Measurements from ENCODE around the gene ALG12. TPM values are rescaled to one million over a fixed set of nuclear protein-coding genes. Genes with fewer than 3 reads are reported as not detected.

Gene ALG12
- total and polyA plus RNA-seq, 2 of the 8 experiments (the other 6 are each of a cell fraction or from before 2014, with no cell fraction given) = 13.4 to 22.5 TPM

GRCh38 chr22:49863931-49864330, 54.3 kb downstream of the ALG12 start:
- no peak overlapping the region for H4K5ac ChIP-seq (ENCODE audit: insufficient read length, low read depth, low read length)
- no peak overlapping the region for H3K4me2 ChIP-seq (ENCODE audit: insufficient read depth in 1 of 2, low read depth in 2 of 2, low read length in 2 of 2)
- no peak overlapping the region; the same call in 1 of the 2 replicates for H4K8ac ChIP-seq (ENCODE audit: extremely low read depth, insufficient read depth, low read length)
- no peak overlapping the region for H2BK15ac ChIP-seq (ENCODE audit: low read length)
- DNase-seq (ENCODE audit: low read depth in 1 of 2, low spot score in 2 of 2) = no peak
- peaks cover 4 to 5% of the 10 kb centered on the region in 2 experiments; a peak in 1 of 4 replicates for H3K9me3 ChIP-seq (ENCODE audit: insufficient read depth in 2 of 2, low read depth in 1 of 2, low read length in 1 of 2)
- H3K27ac ChIP-seq (ENCODE audit: low read depth, low read length) = no peak overlapping the region
- no peak overlapping the region for H2AK5ac ChIP-seq (ENCODE audit: low read depth, low read length)
- no peaks in the 10 kb centered on the region for H3K4me1 ChIP-seq (replicated peaks in 1 of 4; ENCODE audit: control insufficient read depth in 3 of 4, insufficient read depth in 4 of 4, low read length in 3 of 4)
- H4K20me1 ChIP-seq (replicated peaks in 1 of 2; ENCODE audit: control insufficient read depth in 1 of 2, insufficient read depth in 2 of 2, low read length in 2 of 2) = peaks cover 7 to 11% of the 10 kb centered on the region in 2 experiments
- no peaks in the 10 kb centered on the region for H3K27me3 ChIP-seq (replicated peaks in 1 of 4; ENCODE audit: control insufficient read depth in 3 of 4, extremely low read depth in 1 of 4, insufficient read depth in 3 of 4, low read length in 3 of 4)
- no peak overlapping the region for H2AFZ ChIP-seq (ENCODE audit: low read length)
- TF ChIP-seq CBX8 (IDR thresholded peaks at IDR 0.05; ENCODE audit: borderline replicate concordance, low read depth, low read length) (no peak), CEBPB (IDR thresholded peaks at IDR 0.05; ENCODE audit: low read depth, low read length) (no peak)
- H3K36me3 ChIP-seq (ENCODE audit: control insufficient read depth in 2 of 4, insufficient read depth in 4 of 4, low read length in 3 of 4) = peaks cover 0 to 2% (median 0%) of the 10 kb centered on the region in 4 experiments; a peak in 1 of 8 replicates
- H3K14ac ChIP-seq (ENCODE audit: insufficient read length) = no peak overlapping the region
- WGBS, 2 experiments (ENCODE audit: extremely low coverage in 1 of 2, insufficient coverage in 1 of 2, insufficient read length in 1 of 2, insufficient replicate concordance in 2 of 2, low coverage in 1 of 2, low lambda C conversion rate in 2 of 2, missing lambda C conversion rate in 1 of 2) = 82% methylated on average over 7 of the region's 7 CpGs; no CpG with 5 or more reads in 1 of the 2 experiments
- ChIA-PET POLR2A (ENCODE audit: partially characterized antibody) (interaction anchor here (0.6 kb wide), 1 partner anchor 10 kb away, joined by 3 read pairs; the partner anchor contains the start of gene ZBED4), CTCF (ENCODE audit: partially characterized antibody) (no interaction called here)
- H2BK12ac ChIP-seq (ENCODE audit: low read depth, low read length) = no peak overlapping the region
- peaks cover 16 to 92% of the 10 kb centered on the region in 2 experiments for H3K79me2 ChIP-seq (ENCODE audit: control insufficient read depth in 1 of 2, insufficient read depth in 2 of 2, low read length in 2 of 2)
- FAIRE-seq = no peak
- H3K4me3 ChIP-seq (ENCODE audit: extremely low read depth in 1 of 4, insufficient read depth in 2 of 4, low read depth in 3 of 4, low read length in 4 of 4) = no peak overlapping the region
- no peak overlapping the region for H2BK20ac ChIP-seq (ENCODE audit: low read length)
- no peak overlapping the region for H2BK5ac ChIP-seq (ENCODE audit: low read depth, low read length)
- H3K4ac ChIP-seq (replicated peaks; ENCODE audit: insufficient read length, low read depth, low read length) = no peak overlapping the region
- H4K91ac ChIP-seq (replicated peaks; ENCODE audit: insufficient read length, low read length) = no peak overlapping the region
- H3K9ac ChIP-seq (replicated peaks in 1 of 4; ENCODE audit: extremely low read depth in 1 of 4, low read depth in 3 of 4, low read length in 3 of 4) = no peak overlapping the region
- H3K79me1 ChIP-seq (ENCODE audit: low read depth, low read length) = peaks cover 13% of the 10 kb centered on the region
- no peak overlapping the region for H2BK120ac ChIP-seq (replicated peaks; ENCODE audit: low read depth, low read length)
- no peak overlapping the region for H3K23ac ChIP-seq (ENCODE audit: insufficient read length)
- H3K56ac ChIP-seq (replicated peaks; ENCODE audit: insufficient read length, low read depth, low read length) = no peak overlapping the region
- no peaks in the 10 kb centered on the region for H3K23me2 ChIP-seq (ENCODE audit: low read depth, low read length)
- H3K18ac ChIP-seq (ENCODE audit: extremely low read depth, low read length) = no peak overlapping the region

Measured in H1 (cell line).